HFFc6 (cell line): Measurements from ENCODE around the gene CSMD2. TPM values are rescaled to one million over a fixed set of nuclear protein-coding genes. Genes with fewer than 3 reads are reported as not detected.

Experiments
- DNase-seq: peaks from one replicate; pipeline ENCODE4 v3.0.0-alpha.2; 2018
- H3K27ac Mint-ChIP-seq: 2 replicates; pipeline ENCODE4 v1.8.0; 2020; ENCODE audit warnings: mild to moderate bottlenecking, mixed read lengths
- H3K27me3 Mint-ChIP-seq: 2 replicates; pipeline ENCODE4 v1.8.0; 2021; ENCODE audit warnings: mild to moderate bottlenecking, moderate library complexity, mixed read lengths; ENCODE audit not compliant: insufficient read depth
- H3K36me3 Mint-ChIP-seq: 2 replicates; pipeline ENCODE4 v1.8.0; 2021; ENCODE audit warnings: low read depth, mixed read lengths
- H3K4me1 Mint-ChIP-seq: 2 replicates; pipeline ENCODE4 v1.8.0; 2020; ENCODE audit warnings: low read depth, mixed read lengths
- H3K4me3 Mint-ChIP-seq: 2 replicates; pipeline ENCODE4 v1.8.0; 2020; ENCODE audit warnings: mild to moderate bottlenecking, moderate library complexity, mixed read lengths
- H3K9me3 Mint-ChIP-seq: 2 replicates; pipeline ENCODE4 v1.8.0; 2020; ENCODE audit warnings: mild to moderate bottlenecking, mixed read lengths
- CTCF ChIP-seq: fragments of 200-600 bp; sonication (generic); IDR thresholded peaks from 2 replicates; pipeline ENCODE4 v1.5.0; 2021; ENCODE audit warnings: antibody characterized with exemption, mild to moderate bottlenecking
- total RNA-seq, 6 experiments: library from RNA; stranded (reverse); fragmentation: NEBNext Ultra II Directional; extraction: Animal tissue kit (Norgen Biotek cat#: 25700); gene quantifications; 2 replicates in 1 of 6; 3 replicates in 5 of 6; pipeline ENCODE4 v1.2.3, GENCODE V29; 2021

Gene CSMD2
- total RNA-seq, 6 experiments from 2014 or later = 0.77 to 3.2 (median 1.2) TPM

- Mint-ChIP-seq H3K27ac (no peak overlapping the region), H3K9me3 (no peaks in the 10 kb centered on the region; the same call in 1 of the 2 replicates), H3K4me3 (no peak overlapping the region), H3K27me3 (peaks cover 2% of the 10 kb centered on the region; the same call in 1 of the 2 replicates), H3K36me3 (no peaks in the 10 kb centered on the region), H3K4me1 (peaks cover 20% of the 10 kb centered on the region; the same call in 1 of the 2 replicates)
- TF ChIP-seq CTCF = no peak
- DNase-seq = no peak
These were observed 218.2 kb downstream of the CSMD2 start for GRCh38 chr1:33946836-33947235.

GRCh38 chr1:33944846-33945245, 220.2 kb downstream of the CSMD2 start:
- H3K4me3 Mint-ChIP-seq = no peak overlapping the region
- no peak overlapping the region for H3K27ac Mint-ChIP-seq
- H3K9me3 Mint-ChIP-seq = no peaks in the 10 kb centered on the region; the same call in 1 of the 2 replicates
- H3K36me3 Mint-ChIP-seq = no peaks in the 10 kb centered on the region
- peaks cover 2% of the 10 kb centered on the region; the same call in 1 of the 2 replicates for H3K27me3 Mint-ChIP-seq
- peaks cover 20% of the 10 kb centered on the region; the same call in 1 of the 2 replicates for H3K4me1 Mint-ChIP-seq
- DNase-seq = no peak
- no peak for TF ChIP-seq CTCF

GRCh38 chr1:33943978-33944377, 221.1 kb downstream of the CSMD2 start:
- H3K27me3 Mint-ChIP-seq = peaks cover 2% of the 10 kb centered on the region; the same call in 1 of the 2 replicates
- H3K4me1 Mint-ChIP-seq = peaks cover 20% of the 10 kb centered on the region; the same call in 1 of the 2 replicates
- no peak overlapping the region; the same call in 1 of the 2 replicates for H3K27ac Mint-ChIP-seq
- H3K9me3 Mint-ChIP-seq = peaks cover 7% of the 10 kb centered on the region
- no peak for TF ChIP-seq CTCF
- peaks cover 3% of the 10 kb centered on the region for H3K36me3 Mint-ChIP-seq
- no peak overlapping the region; the same call in 1 of the 2 replicates for H3K4me3 Mint-ChIP-seq
- peak; percentile 91 for DNase-seq

- peaks cover 18% of the 10 kb centered on the region for H3K9me3 Mint-ChIP-seq
- DNase-seq = no peak
- no peak overlapping the region for H3K4me3 Mint-ChIP-seq
- no peaks in the 10 kb centered on the region for H3K4me1 Mint-ChIP-seq
- H3K27me3 Mint-ChIP-seq = peaks cover 1% of the 10 kb centered on the region; the same call in 1 of the 2 replicates
- H3K27ac Mint-ChIP-seq = no peak overlapping the region
- H3K36me3 Mint-ChIP-seq = no peaks in the 10 kb centered on the region
- TF ChIP-seq CTCF = no peak
These were observed 232.2 kb downstream of the CSMD2 start for GRCh38 chr1:33932871-33933270.

GRCh38 chr1:33931111-33931475, 233.9 kb downstream of the CSMD2 start:
- H3K27me3 Mint-ChIP-seq = peaks cover 1% of the 10 kb centered on the region; the same call in 1 of the 2 replicates
- H3K9me3 Mint-ChIP-seq = peaks cover 15% of the 10 kb centered on the region
- H3K36me3 Mint-ChIP-seq = no peaks in the 10 kb centered on the region
- no peak for DNase-seq
- no peak overlapping the region for H3K27ac Mint-ChIP-seq
- no peak for TF ChIP-seq CTCF
- H3K4me1 Mint-ChIP-seq = no peaks in the 10 kb centered on the region
- no peak overlapping the region for H3K4me3 Mint-ChIP-seq
